ENCODE data around the gene KDM4F.

GRCh38 chr11:95042239-95042638 lies 7.0 kb upstream of the KDM4F start:
- TF ChIP-seq OSR1 (CRISPR knock-in tag; IDR thresholded peaks at IDR 0.05) (no peak), ARNTL (CRISPR knock-in tag; IDR thresholded peaks at IDR 0.05; ENCODE audit: borderline replicate concordance, low read depth) (no peak), TCF4 (CRISPR knock-in tag; IDR thresholded peaks at IDR 0.05; ENCODE audit: borderline replicate concordance) (no peak), ZNF8 (CRISPR knock-in tag; IDR thresholded peaks at IDR 0.05) (no peak), RARB (CRISPR knock-in tag; IDR thresholded peaks at IDR 0.05) (no peak), ZNF565 (CRISPR knock-in tag; conservative IDR thresholded peaks at IDR 0.05; ENCODE audit: low read depth) (no peak), ZFP3 (CRISPR knock-in tag; IDR thresholded peaks at IDR 0.05) (no peak), ISL1 (CRISPR knock-in tag; IDR thresholded peaks at IDR 0.05) (no peak), PPARA (CRISPR knock-in tag; IDR thresholded peaks at IDR 0.05; ENCODE audit: borderline replicate concordance) (no peak), ZFP30 (CRISPR knock-in tag; IDR thresholded peaks at IDR 0.05) (no peak), CSDC2 (CRISPR knock-in tag; IDR thresholded peaks at IDR 0.05) (no peak)
- TF ChIP-seq, protein P1, sequence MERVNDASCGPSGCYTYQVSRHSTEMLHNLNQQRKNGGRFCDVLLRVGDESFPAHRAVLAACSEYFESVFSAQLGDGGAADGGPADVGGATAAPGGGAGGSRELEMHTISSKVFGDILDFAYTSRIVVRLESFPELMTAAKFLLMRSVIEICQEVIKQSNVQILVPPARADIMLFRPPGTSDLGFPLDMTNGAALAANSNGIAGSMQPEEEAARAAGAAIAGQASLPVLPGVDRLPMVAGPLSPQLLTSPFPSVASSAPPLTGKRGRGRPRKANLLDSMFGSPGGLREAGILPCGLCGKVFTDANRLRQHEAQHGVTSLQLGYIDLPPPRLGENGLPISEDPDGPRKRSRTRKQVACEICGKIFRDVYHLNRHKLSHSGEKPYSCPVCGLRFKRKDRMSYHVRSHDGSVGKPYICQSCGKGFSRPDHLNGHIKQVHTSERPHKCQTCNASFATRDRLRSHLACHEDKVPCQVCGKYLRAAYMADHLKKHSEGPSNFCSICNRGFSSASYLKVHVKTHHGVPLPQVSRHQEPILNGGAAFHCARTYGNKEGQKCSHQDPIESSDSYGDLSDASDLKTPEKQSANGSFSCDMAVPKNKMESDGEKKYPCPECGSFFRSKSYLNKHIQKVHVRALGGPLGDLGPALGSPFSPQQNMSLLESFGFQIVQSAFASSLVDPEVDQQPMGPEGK (CRISPR knock-in tag; IDR thresholded peaks at IDR 0.05; ENCODE audit: borderline replicate concordance): no peak
- TF ChIP-seq, protein P2, sequence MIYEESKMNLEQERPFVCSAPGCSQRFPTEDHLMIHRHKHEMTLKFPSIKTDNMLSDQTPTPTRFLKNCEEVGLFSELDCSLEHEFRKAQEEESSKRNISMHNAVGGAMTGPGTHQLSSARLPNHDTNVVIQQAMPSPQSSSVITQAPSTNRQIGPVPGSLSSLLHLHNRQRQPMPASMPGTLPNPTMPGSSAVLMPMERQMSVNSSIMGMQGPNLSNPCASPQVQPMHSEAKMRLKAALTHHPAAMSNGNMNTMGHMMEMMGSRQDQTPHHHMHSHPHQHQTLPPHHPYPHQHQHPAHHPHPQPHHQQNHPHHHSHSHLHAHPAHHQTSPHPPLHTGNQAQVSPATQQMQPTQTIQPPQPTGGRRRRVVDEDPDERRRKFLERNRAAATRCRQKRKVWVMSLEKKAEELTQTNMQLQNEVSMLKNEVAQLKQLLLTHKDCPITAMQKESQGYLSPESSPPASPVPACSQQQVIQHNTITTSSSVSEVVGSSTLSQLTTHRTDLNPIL (CRISPR knock-in tag; IDR thresholded peaks at IDR 0.05; ENCODE audit: low read depth): no peak
- TF ChIP-seq, protein P3, sequence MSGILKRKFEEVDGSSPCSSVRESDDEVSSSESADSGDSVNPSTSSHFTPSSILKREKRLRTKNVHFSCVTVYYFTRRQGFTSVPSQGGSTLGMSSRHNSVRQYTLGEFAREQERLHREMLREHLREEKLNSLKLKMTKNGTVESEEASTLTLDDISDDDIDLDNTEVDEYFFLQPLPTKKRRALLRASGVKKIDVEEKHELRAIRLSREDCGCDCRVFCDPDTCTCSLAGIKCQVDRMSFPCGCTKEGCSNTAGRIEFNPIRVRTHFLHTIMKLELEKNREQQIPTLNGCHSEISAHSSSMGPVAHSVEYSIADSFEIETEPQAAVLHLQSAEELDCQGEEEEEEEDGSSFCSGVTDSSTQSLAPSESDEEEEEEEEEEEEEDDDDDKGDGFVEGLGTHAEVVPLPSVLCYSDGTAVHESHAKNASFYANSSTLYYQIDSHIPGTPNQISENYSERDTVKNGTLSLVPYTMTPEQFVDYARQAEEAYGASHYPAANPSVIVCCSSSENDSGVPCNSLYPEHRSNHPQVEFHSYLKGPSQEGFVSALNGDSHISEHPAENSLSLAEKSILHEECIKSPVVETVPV (CRISPR knock-in tag; IDR thresholded peaks at IDR 0.05): no peak
